SJCRH30 (cell line): ENCODE results near the gene PSMG1. TPM values are rescaled to one million over a fixed set of nuclear protein-coding genes. Genes with fewer than 3 reads are reported as not detected.
A peak's percentile ranks its signal among the peaks of the same experiment; 100 is the strongest.
"Not testable (repeated sequence)": the region's sequence is repeated elsewhere in the genome, so short reads cannot be mapped to it uniquely, and the experiment has no call there.

Source experiments
- DNase-seq, 2 experiments: peaks; one replicate each; pipeline ENCODE4 v3.0.0-alpha.2; 2015 to 2020
- H3K27ac ChIP-seq: fragments of 250-450 bp; sonication (Bioruptor Pico); 2 replicates; pipeline ENCODE4 v1.5.1; 2020; ENCODE audit warnings: mild to moderate bottlenecking, moderate library complexity
- H3K27me3 ChIP-seq: fragments of 250-450 bp; sonication (Bioruptor Pico); 2 replicates; pipeline ENCODE4 v1.5.1; 2020; ENCODE audit warnings: mild to moderate bottlenecking, moderate library complexity
- H3K36me3 ChIP-seq: fragments of 250-450 bp; sonication (Bioruptor Pico); 2 replicates; pipeline ENCODE4 v1.5.1; 2020; ENCODE audit warnings: mild to moderate bottlenecking, moderate library complexity
- H3K4me1 ChIP-seq: fragments of 250-450 bp; sonication (Bioruptor Pico); 2 replicates; pipeline ENCODE4 v1.5.1; 2020; ENCODE audit warnings: mild to moderate bottlenecking, moderate library complexity
- H3K4me3 ChIP-seq: fragments of 250-450 bp; sonication (Bioruptor Pico); 2 replicates; pipeline ENCODE4 v1.5.1; 2020; ENCODE audit warnings: mild to moderate bottlenecking, moderate library complexity
- H3K9me3 ChIP-seq: fragments of 250-450 bp; sonication (Bioruptor Pico); replicated peaks from 2 replicates; pipeline ENCODE4 v1.5.1; 2020; ENCODE audit warnings: mild to moderate bottlenecking, moderate library complexity
- total RNA-seq: library from RNA; depleted of rRNA; stranded (reverse); fragments of >200 nt; shearing (Covaris generic); gene quantifications from 2 replicates; pipeline ENCODE4 v1.2.3, GENCODE V29; 2014

The PSMG1 gene
- total RNA-seq, 1 experiment from 2014 or later = 134 TPM

GRCh38 chr21:39181205-39181818 is 1.9 kb downstream of the PSMG1 start:
- peaks cover 32% of the 10 kb centered on the region for H3K36me3 ChIP-seq
- H3K27me3 ChIP-seq = no peaks in the 10 kb centered on the region
- H3K9me3 ChIP-seq = no peaks in the 10 kb centered on the region
- no peak for DNase-seq
- no peaks in the 10 kb centered on the region; the same call in 1 of the 2 replicates for H3K4me1 ChIP-seq
- H3K27ac ChIP-seq = no peak overlapping the region
- no peak overlapping the region for H3K4me3 ChIP-seq

GRCh38 chr21:39180429-39181019 is 2.7 kb downstream of the PSMG1 start:
- Histone ChIP-seq H3K27me3 (no peaks in the 10 kb centered on the region), H3K4me3 (no peak overlapping the region), H3K27ac (no peak overlapping the region), H3K9me3 (no peaks in the 10 kb centered on the region), H3K36me3 (peaks cover 37% of the 10 kb centered on the region), H3K4me1 (no peaks in the 10 kb centered on the region; the same call in 1 of the 2 replicates)
- DNase-seq = no peak

DNA sequence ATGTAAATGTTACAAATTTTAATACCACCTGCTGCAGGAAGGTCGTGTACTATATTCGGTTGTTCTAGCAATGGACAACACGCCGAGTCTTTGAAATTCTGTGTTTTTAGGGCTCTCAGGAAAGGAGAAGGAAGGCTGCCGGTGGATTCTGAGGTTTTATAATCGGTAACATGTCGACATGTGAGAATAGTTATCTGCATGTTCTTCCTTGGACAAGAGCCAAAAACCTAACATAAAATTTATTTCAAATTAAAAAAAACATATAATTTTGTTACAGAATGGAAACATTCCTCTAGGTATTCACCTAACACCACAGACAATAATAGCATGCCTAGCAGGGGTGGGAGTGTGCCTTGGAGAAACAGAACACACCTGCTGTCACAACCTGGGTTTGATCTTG is 4.8 kb downstream of the PSMG1 start:
- Histone ChIP-seq H3K4me3 (no peak overlapping the region), H3K4me1 (no peaks in the 10 kb centered on the region; the same call in 1 of the 2 replicates), H3K9me3 (no peaks in the 10 kb centered on the region), H3K36me3 (peaks cover 56% of the 10 kb centered on the region), H3K27ac (no peak overlapping the region), H3K27me3 (no peaks in the 10 kb centered on the region)
- no peak for DNase-seq

DNA sequence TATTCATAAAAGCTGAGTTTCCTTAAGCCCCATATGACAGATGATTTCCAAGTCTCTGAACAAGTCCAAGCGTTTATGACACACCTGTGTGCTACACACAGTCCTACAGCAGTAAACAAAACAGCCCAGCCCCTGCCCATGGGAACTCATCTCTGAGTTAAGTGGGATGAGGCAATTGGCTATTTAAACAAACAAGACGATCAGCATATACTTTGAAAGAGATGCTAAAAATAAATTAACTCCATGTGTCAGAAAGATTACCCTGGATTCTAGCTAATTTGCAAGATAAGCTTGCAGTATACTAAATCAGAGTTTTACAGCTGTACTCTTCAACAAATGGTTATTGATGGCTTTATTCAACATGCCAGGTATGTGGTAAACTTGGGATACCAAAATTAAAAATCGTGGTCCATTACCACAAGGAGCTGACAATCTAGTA is 7.0 kb downstream of the PSMG1 start:
- Histone ChIP-seq H3K27ac (no peak overlapping the region), H3K36me3 (peaks cover 57% of the 10 kb centered on the region), H3K27me3 (no peaks in the 10 kb centered on the region), H3K4me3 (no peak overlapping the region), H3K9me3 (no peaks in the 10 kb centered on the region), H3K4me1 (no peaks in the 10 kb centered on the region; the same call in 1 of the 2 replicates)
- DNase-seq = no peak

GRCh38 chr21:39175665-39176064 is 7.6 kb downstream of the PSMG1 start:
- H3K27ac ChIP-seq = no peak overlapping the region
- H3K36me3 ChIP-seq = peaks cover 56% of the 10 kb centered on the region
- H3K4me1 ChIP-seq = no peaks in the 10 kb centered on the region; the same call in 1 of the 2 replicates
- DNase-seq = no peak
- no peaks in the 10 kb centered on the region for H3K27me3 ChIP-seq
- H3K4me3 ChIP-seq = no peak overlapping the region
- H3K9me3 ChIP-seq = no peaks in the 10 kb centered on the region

- Histone ChIP-seq H3K9me3 (no peaks in the 10 kb centered on the region), H3K27ac (no peak overlapping the region), H3K4me1 (no peaks in the 10 kb centered on the region; the same call in 1 of the 2 replicates), H3K36me3 (peaks cover 53% of the 10 kb centered on the region), H3K27me3 (no peaks in the 10 kb centered on the region), H3K4me3 (no peak overlapping the region)
- peak in 1 of 2 experiments; percentile 26 for DNase-seq
Measured at GRCh38 chr21:39175154-39175553, 8.1 kb downstream of the PSMG1 start.

DNA sequence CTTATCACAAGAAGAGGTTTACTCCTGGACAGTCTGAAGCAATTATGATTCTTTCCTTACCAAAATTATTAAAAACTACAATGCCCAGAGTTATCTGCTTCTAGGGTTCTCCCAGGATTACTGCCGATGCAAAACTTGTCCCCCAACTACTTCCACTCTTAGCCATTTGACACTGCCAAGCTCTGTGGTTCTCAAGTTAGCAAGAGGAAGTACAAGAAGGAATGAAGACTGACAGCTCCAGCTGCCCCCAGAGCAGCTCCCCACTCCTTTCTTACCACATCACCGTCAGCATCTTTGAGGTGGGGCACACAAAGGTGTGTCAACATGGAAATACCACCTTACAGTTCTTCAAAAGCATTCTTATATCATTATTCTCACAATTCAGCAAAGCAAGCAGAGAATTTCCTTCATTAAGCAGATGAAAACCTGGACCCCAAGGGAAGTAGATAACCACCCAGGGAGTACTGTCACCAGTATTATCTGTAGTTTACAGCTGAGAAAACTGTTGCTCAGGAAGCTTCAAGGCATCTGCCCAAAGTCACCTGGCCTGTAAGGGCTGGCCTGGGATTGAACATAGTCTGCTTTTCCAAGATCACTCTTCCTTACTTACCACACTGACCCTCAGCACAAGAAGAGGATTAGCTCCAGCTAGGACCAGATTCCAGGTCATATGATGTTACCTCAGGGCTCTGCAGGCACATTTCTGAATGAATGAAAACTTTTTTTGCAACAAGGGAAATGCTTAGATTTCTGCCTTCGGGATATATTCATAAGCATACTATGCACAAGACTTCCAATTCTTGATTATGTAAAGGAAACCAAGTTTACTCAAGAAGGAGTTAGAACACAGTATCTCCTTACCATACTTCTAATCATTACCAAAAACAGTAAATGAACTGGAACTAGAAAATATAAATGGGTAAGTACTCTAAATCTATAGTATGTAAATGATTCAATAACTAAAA is 9.3 kb downstream of the PSMG1 start:
- H3K9me3 ChIP-seq = no peaks in the 10 kb centered on the region
- no peak overlapping the region for H3K4me3 ChIP-seq
- no peaks in the 10 kb centered on the region; the same call in 1 of the 2 replicates for H3K4me1 ChIP-seq
- no peak overlapping the region for H3K27ac ChIP-seq
- H3K36me3 ChIP-seq = peaks cover 51% of the 10 kb centered on the region
- DNase-seq = peak in 1 of 2 experiments; percentile 9
- no peaks in the 10 kb centered on the region for H3K27me3 ChIP-seq

DNA sequence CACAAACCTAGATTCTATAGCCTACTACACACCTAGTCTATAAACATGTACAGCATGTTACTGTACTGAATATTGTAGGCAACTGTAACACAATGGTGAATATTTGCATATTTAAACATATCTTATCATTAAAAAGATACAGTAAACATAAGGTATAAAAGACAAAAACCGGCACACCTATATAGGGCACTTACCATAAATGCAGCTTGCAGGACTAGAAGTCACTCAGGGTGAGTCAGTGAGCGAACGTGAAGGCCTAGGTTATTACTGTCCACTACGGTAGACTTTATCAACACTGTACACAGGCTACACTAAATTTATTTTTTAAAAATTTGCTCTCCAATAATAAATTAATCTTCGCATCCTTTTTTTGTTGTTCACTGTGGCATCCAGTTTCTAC is 13.3 kb downstream of the PSMG1 start:
- Histone ChIP-seq H3K36me3 (peaks cover 23% of the 10 kb centered on the region), H3K27me3 (no peaks in the 10 kb centered on the region), H3K4me1 (no peaks in the 10 kb centered on the region), H3K4me3 (no peak overlapping the region), H3K27ac (no peak overlapping the region), H3K9me3 (no peaks in the 10 kb centered on the region)
- DNase-seq = no peak

- DNase-seq = no peak
- H3K4me3 ChIP-seq = no peak overlapping the region
- no peaks in the 10 kb centered on the region for H3K27me3 ChIP-seq
- H3K36me3 ChIP-seq = peaks cover 15% of the 10 kb centered on the region
- H3K9me3 ChIP-seq = 0 out of 2 replicates have a peak, but pooled peaks cover 3% of the 10 kb centered on the region
- no peaks in the 10 kb centered on the region for H3K4me1 ChIP-seq
- H3K27ac ChIP-seq = no peak overlapping the region
Measured at GRCh38 chr21:39168800-39169199, 14.5 kb downstream of the PSMG1 start.

DNA sequence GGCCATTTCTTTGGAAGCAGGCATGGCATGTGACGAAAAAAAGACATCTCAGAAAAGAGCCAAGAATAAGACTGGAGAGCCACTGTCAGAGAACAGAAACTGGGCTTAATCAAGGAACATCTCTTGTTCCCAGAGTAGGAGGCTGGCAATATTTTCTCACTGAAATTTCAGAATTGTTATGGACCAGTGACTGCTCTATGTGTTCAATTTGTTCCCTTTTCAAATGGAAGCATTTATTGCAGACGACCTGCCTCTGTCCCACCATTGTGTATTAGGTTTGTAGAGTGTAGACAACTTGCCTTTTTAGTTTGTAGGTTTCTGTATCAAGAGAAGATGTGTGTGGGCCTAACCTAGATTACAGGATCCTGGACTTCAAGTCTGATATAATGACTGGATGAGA is 18.7 kb downstream of the PSMG1 start:
- no peak overlapping the region for H3K27ac ChIP-seq
- H3K9me3 ChIP-seq = 0 out of 2 replicates have a peak, but pooled peaks cover 3% of the 10 kb centered on the region
- no peaks in the 10 kb centered on the region for H3K27me3 ChIP-seq
- H3K36me3 ChIP-seq = peaks cover 4% of the 10 kb centered on the region
- no peak overlapping the region for H3K4me3 ChIP-seq
- H3K4me1 ChIP-seq = no peaks in the 10 kb centered on the region
- no peak for DNase-seq

DNA sequence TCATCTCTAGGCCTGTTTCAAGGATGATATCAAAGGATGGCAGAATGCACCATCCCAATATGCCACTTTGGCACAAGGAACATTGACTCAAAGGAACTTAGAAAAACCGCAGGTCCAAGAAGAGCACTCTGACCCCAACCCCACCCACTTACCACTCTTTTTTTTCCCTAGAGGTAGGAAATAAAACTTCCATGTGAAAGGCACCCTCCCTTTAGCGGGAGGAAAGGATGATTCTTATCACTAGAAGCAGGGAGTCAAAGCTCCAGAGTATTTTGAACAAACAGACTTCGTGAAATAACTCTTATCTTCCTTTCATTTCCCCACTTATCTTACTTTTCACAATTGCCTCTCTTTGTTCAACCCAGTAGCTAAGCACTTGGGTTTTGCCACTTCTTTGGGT is 22.2 kb downstream of the PSMG1 start:
- Histone ChIP-seq H3K27me3 (no peaks in the 10 kb centered on the region), H3K27ac (no peak overlapping the region), H3K36me3 (no peaks in the 10 kb centered on the region), H3K4me3 (no peak overlapping the region), H3K4me1 (no peaks in the 10 kb centered on the region), H3K9me3 (0 out of 2 replicates have a peak, but pooled peaks cover 3% of the 10 kb centered on the region)
- no peak for DNase-seq

DNA sequence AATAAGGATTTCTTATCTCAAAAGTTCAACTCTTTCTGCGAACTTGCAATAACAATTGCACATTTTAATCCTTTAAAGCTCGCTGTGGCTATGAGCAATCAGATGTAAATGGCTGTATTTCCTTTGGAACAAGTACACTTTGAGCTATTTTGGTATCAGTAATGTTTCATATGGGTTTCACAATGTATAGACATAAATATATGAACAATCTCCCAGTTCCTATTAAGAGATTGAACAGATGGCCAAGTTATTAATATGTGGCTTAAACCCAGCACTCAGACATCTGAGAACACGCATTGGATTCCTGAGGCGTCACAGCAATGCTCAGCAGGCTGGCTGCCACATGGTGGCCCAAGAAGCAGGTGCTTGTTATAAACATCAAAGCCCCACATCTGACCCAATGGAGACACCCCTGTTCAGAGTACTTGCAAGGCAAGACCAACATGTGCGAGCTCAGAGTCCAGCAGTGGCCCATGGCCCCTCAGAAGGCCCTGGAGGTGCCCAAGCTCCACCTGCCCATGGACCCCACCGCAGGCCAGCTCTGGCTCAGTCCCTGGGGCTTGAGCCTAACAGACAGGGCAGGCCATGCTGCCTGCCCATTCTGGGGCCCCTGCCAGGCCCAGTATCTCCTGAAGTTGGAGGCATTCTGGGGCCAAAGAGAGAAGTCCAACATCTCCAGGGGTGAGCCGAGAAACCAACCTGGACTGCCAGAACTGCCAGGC is 23.7 kb downstream of the PSMG1 start:
- H3K4me1 ChIP-seq = no peaks in the 10 kb centered on the region
- 0 out of 2 replicates have a peak, but pooled peaks cover 3% of the 10 kb centered on the region for H3K9me3 ChIP-seq
- peak in 1 of 2 experiments; percentile 32 for DNase-seq
- H3K27me3 ChIP-seq = no peaks in the 10 kb centered on the region
- no peaks in the 10 kb centered on the region for H3K36me3 ChIP-seq
- no peak overlapping the region for H3K27ac ChIP-seq
- H3K4me3 ChIP-seq = no peak overlapping the region

GRCh38 chr21:39157241-39157640 is 26.0 kb downstream of the PSMG1 start:
- H3K4me3 ChIP-seq, H3K9me3 ChIP-seq, H3K4me1 ChIP-seq, H3K27ac ChIP-seq, H3K36me3 ChIP-seq, DNase-seq, H3K27me3 ChIP-seq: not testable (repeated sequence)

DNA sequence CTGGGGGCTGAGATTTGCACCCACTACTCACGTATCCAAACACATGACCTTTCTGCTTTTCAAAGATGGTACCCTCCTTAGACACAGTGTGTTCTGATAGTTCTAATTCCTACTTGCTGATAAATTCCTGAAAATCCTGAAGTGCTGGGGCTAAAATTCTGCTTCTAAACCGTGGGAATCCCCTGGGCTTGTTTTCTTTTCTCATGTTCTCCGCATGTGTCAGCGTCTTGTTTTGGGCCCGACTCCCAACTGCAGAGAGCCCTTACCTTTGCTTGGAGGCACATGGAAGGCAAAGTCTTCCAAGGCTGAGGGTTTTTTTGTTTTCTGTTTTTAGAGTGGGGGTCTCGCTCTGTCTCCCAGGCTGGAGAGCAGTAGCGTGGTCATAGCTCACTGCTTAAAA is 27.2 kb downstream of the PSMG1 start:
- no peak overlapping the region for H3K4me3 ChIP-seq
- no peaks in the 10 kb centered on the region for H3K36me3 ChIP-seq
- no peak overlapping the region for H3K27ac ChIP-seq
- H3K4me1 ChIP-seq = no peaks in the 10 kb centered on the region
- H3K9me3 ChIP-seq = no peaks in the 10 kb centered on the region
- no peak for DNase-seq
- H3K27me3 ChIP-seq = no peaks in the 10 kb centered on the region
